ENCODE measurements around the gene FGF1.

FGF1 gene

GRCh38 chr5:142653321-142653720 is 32.6 kb downstream of the FGF1 start:
- Histone ChIP-seq H3K27ac (ENCODE audit: low read depth, low read length, poor library complexity, severe bottlenecking) (no peak overlapping the region), H4K20me1 (ENCODE audit: insufficient read depth, low read length) (no peaks in the 10 kb centered on the region), H3K4me2 (ENCODE audit: low read length) (no peak overlapping the region), H3K9ac (ENCODE audit: low read length) (no peak overlapping the region), H3K36me3 (ENCODE audit: insufficient read depth, low read length) (no peaks in the 10 kb centered on the region), H3K79me2 (ENCODE audit: insufficient read depth, low read length) (no peaks in the 10 kb centered on the region), H3K4me1 (ENCODE audit: insufficient read depth, low read length, severe bottlenecking) (no peaks in the 10 kb centered on the region), H3K9me3 (ENCODE audit: low read length) (no peaks in the 10 kb centered on the region), H3F3A (ENCODE audit: insufficient read depth, low read length) (no peaks in the 10 kb centered on the region), H3K4me3 (ENCODE audit: low read depth, low read length, poor library complexity, severe bottlenecking) (no peak overlapping the region), H3K27me3 (ENCODE audit: insufficient read depth, low read length) (no peaks in the 10 kb centered on the region), H3K9me2 (ENCODE audit: low read depth, low read length) (no peaks in the 10 kb centered on the region), H2AFZ (ENCODE audit: low read length) (no peak overlapping the region)
- no peak for TF ChIP-seq CTCF (IDR thresholded peaks at IDR 0.05; ENCODE audit: low read length)
- no peak for TF ChIP-seq EZH2 (IDR thresholded peaks at IDR 0.05; ENCODE audit: borderline replicate concordance, low read length)

- Histone ChIP-seq H3F3A (ENCODE audit: insufficient read depth, low read length) (no peaks in the 10 kb centered on the region), H2AFZ (ENCODE audit: low read length) (no peak overlapping the region), H3K9me2 (ENCODE audit: low read depth, low read length) (no peaks in the 10 kb centered on the region), H4K20me1 (ENCODE audit: insufficient read depth, low read length) (no peaks in the 10 kb centered on the region), H3K9ac (ENCODE audit: low read length) (no peak overlapping the region), H3K79me2 (ENCODE audit: insufficient read depth, low read length) (no peaks in the 10 kb centered on the region), H3K27me3 (ENCODE audit: insufficient read depth, low read length) (no peaks in the 10 kb centered on the region), H3K4me3 (ENCODE audit: low read depth, low read length, poor library complexity, severe bottlenecking) (no peak overlapping the region), H3K9me3 (ENCODE audit: low read length) (no peaks in the 10 kb centered on the region), H3K27ac (ENCODE audit: low read depth, low read length, poor library complexity, severe bottlenecking) (no peak overlapping the region), H3K4me2 (ENCODE audit: low read length) (no peak overlapping the region), H3K4me1 (ENCODE audit: insufficient read depth, low read length, severe bottlenecking) (no peaks in the 10 kb centered on the region), H3K36me3 (ENCODE audit: insufficient read depth, low read length) (no peaks in the 10 kb centered on the region)
- TF ChIP-seq CTCF (IDR thresholded peaks at IDR 0.05; ENCODE audit: low read length) (no peak), EZH2 (IDR thresholded peaks at IDR 0.05; ENCODE audit: borderline replicate concordance, low read length) (no peak)
These were observed 33.3 kb downstream of the FGF1 start for GRCh38 chr5:142652563-142652962.

GRCh38 chr5:142650881-142651280 is 35.0 kb downstream of the FGF1 start:
- no peak overlapping the region for H3K9ac ChIP-seq (ENCODE audit: low read length)
- H3K36me3 ChIP-seq (ENCODE audit: insufficient read depth, low read length) = no peaks in the 10 kb centered on the region
- no peaks in the 10 kb centered on the region for H3F3A ChIP-seq (ENCODE audit: insufficient read depth, low read length)
- TF ChIP-seq CTCF (IDR thresholded peaks at IDR 0.05; ENCODE audit: low read length) (no peak), EZH2 (IDR thresholded peaks at IDR 0.05; ENCODE audit: borderline replicate concordance, low read length) (no peak)
- H3K4me2 ChIP-seq (ENCODE audit: low read length) = no peak overlapping the region
- H3K9me3 ChIP-seq (ENCODE audit: low read length) = no peaks in the 10 kb centered on the region
- no peaks in the 10 kb centered on the region for H3K9me2 ChIP-seq (ENCODE audit: low read depth, low read length)
- H3K4me1 ChIP-seq (ENCODE audit: insufficient read depth, low read length, severe bottlenecking) = no peaks in the 10 kb centered on the region
- H3K79me2 ChIP-seq (ENCODE audit: insufficient read depth, low read length) = no peaks in the 10 kb centered on the region
- no peaks in the 10 kb centered on the region for H3K27me3 ChIP-seq (ENCODE audit: insufficient read depth, low read length)
- H4K20me1 ChIP-seq (ENCODE audit: insufficient read depth, low read length) = no peaks in the 10 kb centered on the region
- no peak overlapping the region for H3K27ac ChIP-seq (ENCODE audit: low read depth, low read length, poor library complexity, severe bottlenecking)
- no peak overlapping the region for H2AFZ ChIP-seq (ENCODE audit: low read length)
- H3K4me3 ChIP-seq (ENCODE audit: low read depth, low read length, poor library complexity, severe bottlenecking) = no peak overlapping the region
